Measurements from ENCODE around the gene PSEN2.

GRCh38 chr1:226867461-226868054, 2.9 kb upstream of the PSEN2 start:
- TF ChIP-seq EZH2 (IDR thresholded peaks at IDR 0.05; ENCODE audit: low read depth, low read length, severe bottlenecking) (no peak), EP300 (IDR thresholded peaks at IDR 0.05; ENCODE audit: borderline replicate concordance in 1 of 2, low read depth in 2 of 2, low read length in 2 of 2) (no peak), MAX (IDR thresholded peaks at IDR 0.05) (no peak), POLR2A (IDR thresholded peaks at IDR 0.05; ENCODE audit: control extremely low read depth in 1 of 2, low read depth in 2 of 2, low read length in 2 of 2) (no peak), JUND (IDR thresholded peaks at IDR 0.05; ENCODE audit: low read length) (no peak)
- TF ChIP-seq, protein P1, sequence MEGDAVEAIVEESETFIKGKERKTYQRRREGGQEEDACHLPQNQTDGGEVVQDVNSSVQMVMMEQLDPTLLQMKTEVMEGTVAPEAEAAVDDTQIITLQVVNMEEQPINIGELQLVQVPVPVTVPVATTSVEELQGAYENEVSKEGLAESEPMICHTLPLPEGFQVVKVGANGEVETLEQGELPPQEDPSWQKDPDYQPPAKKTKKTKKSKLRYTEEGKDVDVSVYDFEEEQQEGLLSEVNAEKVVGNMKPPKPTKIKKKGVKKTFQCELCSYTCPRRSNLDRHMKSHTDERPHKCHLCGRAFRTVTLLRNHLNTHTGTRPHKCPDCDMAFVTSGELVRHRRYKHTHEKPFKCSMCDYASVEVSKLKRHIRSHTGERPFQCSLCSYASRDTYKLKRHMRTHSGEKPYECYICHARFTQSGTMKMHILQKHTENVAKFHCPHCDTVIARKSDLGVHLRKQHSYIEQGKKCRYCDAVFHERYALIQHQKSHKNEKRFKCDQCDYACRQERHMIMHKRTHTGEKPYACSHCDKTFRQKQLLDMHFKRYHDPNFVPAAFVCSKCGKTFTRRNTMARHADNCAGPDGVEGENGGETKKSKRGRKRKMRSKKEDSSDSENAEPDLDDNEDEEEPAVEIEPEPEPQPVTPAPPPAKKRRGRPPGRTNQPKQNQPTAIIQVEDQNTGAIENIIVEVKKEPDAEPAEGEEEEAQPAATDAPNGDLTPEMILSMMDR (IDR thresholded peaks at IDR 0.05; ENCODE audit: control extremely low read depth in 1 of 3, insufficient read depth in 1 of 3, low read depth in 1 of 3, low read length in 3 of 3) = no peak
